WTC11 (cell line): ENCODE measurements around the gene WNT7A. TPM values are rescaled to one million over a fixed set of nuclear protein-coding genes. Genes with fewer than 3 reads are reported as not detected.

Source experiments
- ATAC-seq: fragments of 200-7000 bp; cut with Tn5 transposase; 2 replicates; pipeline ENCODE4 v1.10.0; 2021; ENCODE audit warnings: mild to moderate bottlenecking, moderate library complexity
- CTCF ChIA-PET: fragments of 300-600 bp; sonication (Branson Sonifier 250); formaldehyde crosslinking; loops from one replicate; lab custom pipeline; 2021; ENCODE audit warnings: antibody characterized with exemption; lab: Charles Lee
- POLR2A ChIA-PET: fragments of 350-600 bp; sonication (Branson Sonifier 250); formaldehyde crosslinking; loops from one replicate; lab custom pipeline; 2021; ENCODE audit warnings: antibody characterized with exemption; lab: Charles Lee
- DNase-seq: peaks from one replicate; pipeline ENCODE4 v3.0.0; 2021; ENCODE audit warnings: low spot score
- H3K27ac Mint-ChIP-seq: 2 replicates; pipeline ENCODE4 v1.8.0; 2021; ENCODE audit warnings: mixed read lengths
- H3K27me3 Mint-ChIP-seq: 2 replicates; pipeline ENCODE4 v1.8.0; 2021; ENCODE audit warnings: low read depth, mild to moderate bottlenecking, moderate library complexity, mixed read lengths
- H3K36me3 Mint-ChIP-seq: 2 replicates; pipeline ENCODE4 v1.8.0; 2021; ENCODE audit warnings: mixed read lengths
- H3K4me1 Mint-ChIP-seq: 2 replicates; pipeline ENCODE4 v1.8.0; 2022; ENCODE audit warnings: mixed read lengths
- H3K4me3 Mint-ChIP-seq: 2 replicates; pipeline ENCODE4 v1.8.0; 2021; ENCODE audit warnings: mild to moderate bottlenecking, moderate library complexity, mixed read lengths
- H3K9me3 Mint-ChIP-seq: 2 replicates; pipeline ENCODE4 v1.8.0; 2021; ENCODE audit warnings: mixed read lengths
- ELF4 ChIP-seq: sonication (generic); formaldehyde crosslinking; IDR thresholded peaks from 2 replicates; pipeline ENCODE4 v1.8.1; 2022; ENCODE audit warnings: low read depth, mild to moderate bottlenecking, moderate library complexity, missing genetic modification reagents
- EMX1 ChIP-seq: fragments of 250-450 bp; sonication (Bioruptor Pico); IDR thresholded peaks from 2 replicates; pipeline ENCODE4 v1.8.0; 2021; ENCODE audit warnings: mild to moderate bottlenecking
- ESRRA ChIP-seq: sonication (generic); formaldehyde crosslinking; IDR thresholded peaks from 2 replicates; pipeline ENCODE4 v1.8.1; 2022; ENCODE audit warnings: mild to moderate bottlenecking, missing genetic modification reagents, borderline replicate concordance
- FOXK1 ChIP-seq: sonication (generic); formaldehyde crosslinking; IDR thresholded peaks from 2 replicates; pipeline ENCODE4 v1.8.0; 2022; ENCODE audit warnings: mild to moderate bottlenecking, moderate library complexity, missing genetic modification reagents
- GABPB1 ChIP-seq: sonication (generic); formaldehyde crosslinking; IDR thresholded peaks from 2 replicates; pipeline ENCODE4 v1.8.1; 2023; ENCODE audit warnings: mild to moderate bottlenecking, missing genetic modification reagents
- JUN ChIP-seq: sonication (generic); formaldehyde crosslinking; IDR thresholded peaks from 2 replicates; pipeline ENCODE4 v1.8.0; 2023; ENCODE audit warnings: mild to moderate bottlenecking, missing genetic modification reagents
- NFYB ChIP-seq: sonication (generic); formaldehyde crosslinking; conservative IDR thresholded peaks from 2 replicates; pipeline ENCODE4 v1.8.0; 2022; ENCODE audit warnings: low read depth, missing genetic modification reagents
- NR2C2 ChIP-seq: sonication (generic); formaldehyde crosslinking; IDR thresholded peaks from 2 replicates; pipeline ENCODE4 v1.8.0; 2022; ENCODE audit warnings: mild to moderate bottlenecking, missing genetic modification reagents
- OVOL2 ChIP-seq: fragments of 250-450 bp; sonication (Bioruptor Pico); IDR thresholded peaks from 2 replicates; pipeline ENCODE4 v1.9.0; 2021; ENCODE audit warnings: mild to moderate bottlenecking, borderline replicate concordance
- RORB ChIP-seq: fragments of 250-450 bp; sonication (Bioruptor Pico); IDR thresholded peaks from 2 replicates; pipeline ENCODE4 v1.9.0; 2021; ENCODE audit warnings: mild to moderate bottlenecking
- TCF7 ChIP-seq: sonication (generic); formaldehyde crosslinking; IDR thresholded peaks from 2 replicates; pipeline ENCODE4 v1.8.0; 2022; ENCODE audit warnings: mild to moderate bottlenecking, low read depth, missing genetic modification reagents, moderate library complexity
- ZBTB21 ChIP-seq: sonication (generic); formaldehyde crosslinking; IDR thresholded peaks from 2 replicates; pipeline ENCODE4 v1.8.1; 2023; ENCODE audit warnings: mild to moderate bottlenecking, missing genetic modification reagents, borderline replicate concordance
- ZNF121 ChIP-seq: sonication (generic); formaldehyde crosslinking; IDR thresholded peaks from 2 replicates; pipeline ENCODE4 v1.8.0; 2023; ENCODE audit warnings: missing genetic modification reagents
- ZNF263 ChIP-seq: sonication (generic); formaldehyde crosslinking; IDR thresholded peaks from 2 replicates; pipeline ENCODE4 v1.8.1; 2022; ENCODE audit warnings: low read depth, mild to moderate bottlenecking, moderate library complexity, missing genetic modification reagents
- ZNF317 ChIP-seq: sonication (generic); formaldehyde crosslinking; IDR thresholded peaks from 2 replicates; pipeline ENCODE4 v1.8.1; 2023; ENCODE audit warnings: low read depth, mild to moderate bottlenecking, moderate library complexity, missing genetic modification reagents, borderline replicate concordance
- ZNF416 ChIP-seq: fragments of 250-450 bp; sonication (Bioruptor Pico); IDR thresholded peaks from 2 replicates; pipeline ENCODE4 v1.9.0; 2021; ENCODE audit warnings: mild to moderate bottlenecking, inconsistent platforms
- ZNF423 ChIP-seq: fragments of 250-450 bp; sonication (Bioruptor Pico); IDR thresholded peaks from 2 replicates; pipeline ENCODE4 v2.1.2; 2022; ENCODE audit warnings: mild to moderate bottlenecking, moderate library complexity
- total RNA-seq: library from RNA; stranded (reverse); gene quantifications from 3 replicates; pipeline ENCODE4 v1.2.3, GENCODE V29; 2021
- TF ChIP-seq, protein P1 (sequence below): fragments of 250-450 bp; sonication (Bioruptor Pico); IDR thresholded peaks from 2 replicates; pipeline ENCODE4 v1.9.0; 2021; ENCODE audit warnings: moderate library complexity, mild to moderate bottlenecking, inconsistent platforms, borderline replicate concordance
- TF ChIP-seq, protein P2 (sequence below): sonication (generic); formaldehyde crosslinking; IDR thresholded peaks from 2 replicates; pipeline ENCODE4 v1.8.0; 2022; ENCODE audit warnings: missing genetic modification reagents
- TF ChIP-seq, protein P3 (sequence below): sonication (generic); formaldehyde crosslinking; IDR thresholded peaks from 2 replicates; pipeline ENCODE4 v1.8.1; 2022; ENCODE audit warnings: low read depth, mild to moderate bottlenecking, moderate library complexity, missing genetic modification reagents, borderline replicate concordance

The WNT7A gene
- total RNA-seq, 1 experiment from 2014 or later = 0.04 TPM

DNA sequence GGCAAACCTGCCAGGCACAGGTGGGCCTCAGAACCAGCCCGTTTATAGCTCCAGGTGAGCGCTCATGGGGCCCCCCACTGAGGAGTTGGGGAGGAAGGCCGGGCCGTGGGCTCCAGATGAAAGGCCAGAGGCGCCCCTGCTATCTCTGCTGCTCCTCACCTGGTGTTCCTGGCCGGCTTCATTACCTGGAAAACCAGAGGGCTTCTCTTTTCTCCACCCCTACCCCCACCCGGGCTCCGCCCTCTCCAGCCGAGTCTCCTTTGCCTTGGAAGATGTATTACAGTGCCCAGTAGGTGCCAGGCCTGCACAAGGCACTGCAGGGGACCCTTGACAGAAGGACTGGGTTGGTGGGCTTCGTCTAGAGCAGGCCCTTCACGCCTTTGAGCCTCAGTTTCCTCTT is 111.4 kb downstream of the WNT7A start:
- ATAC-seq (no peak), DNase-seq (no peak)
- Mint-ChIP-seq H3K27me3 (no peaks in the 10 kb centered on the region), H3K4me3 (no peak overlapping the region), H3K36me3 (no peaks in the 10 kb centered on the region), H3K9me3 (no peaks in the 10 kb centered on the region), H3K4me1 (peaks cover 18% of the 10 kb centered on the region), H3K27ac (no peak overlapping the region)
- TF ChIP-seq, protein P1, sequence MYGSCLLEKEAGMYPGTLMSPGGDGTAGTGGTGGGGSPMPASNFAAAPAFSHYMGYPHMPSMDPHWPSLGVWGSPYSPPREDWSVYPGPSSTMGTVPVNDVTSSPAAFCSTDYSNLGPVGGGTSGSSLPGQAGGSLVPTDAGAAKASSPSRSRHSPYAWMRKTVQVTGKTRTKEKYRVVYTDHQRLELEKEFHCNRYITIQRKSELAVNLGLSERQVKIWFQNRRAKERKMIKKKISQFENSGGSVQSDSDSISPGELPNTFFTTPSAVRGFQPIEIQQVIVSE (CRISPR knock-in tag) = no peak
- TF ChIP-seq FOXK1 = no peak
- TF ChIP-seq EMX1 (CRISPR knock-in tag) = no peak
- TF ChIP-seq JUN (CRISPR knock-in tag) = no peak
- TF ChIP-seq ELF4 (CRISPR knock-in tag) = no peak
- no peak for TF ChIP-seq ZNF423 (CRISPR knock-in tag)
- TF ChIP-seq OVOL2 = no peak
- TF ChIP-seq ZNF317 (CRISPR knock-in tag) = no peak
- TF ChIP-seq ZNF416 (CRISPR knock-in tag) = no peak
- TF ChIP-seq NFYB (CRISPR knock-in tag) = no peak
- TF ChIP-seq NR2C2 (CRISPR knock-in tag) = no peak
- no peak for TF ChIP-seq GABPB1 (CRISPR knock-in tag)
- no peak for TF ChIP-seq TCF7 (CRISPR knock-in tag)
- TF ChIP-seq RORB (CRISPR knock-in tag) = no peak
- TF ChIP-seq ZBTB21 (CRISPR knock-in tag) = no peak
- TF ChIP-seq ZNF263 (CRISPR knock-in tag) = no peak
- TF ChIP-seq, protein P2, sequence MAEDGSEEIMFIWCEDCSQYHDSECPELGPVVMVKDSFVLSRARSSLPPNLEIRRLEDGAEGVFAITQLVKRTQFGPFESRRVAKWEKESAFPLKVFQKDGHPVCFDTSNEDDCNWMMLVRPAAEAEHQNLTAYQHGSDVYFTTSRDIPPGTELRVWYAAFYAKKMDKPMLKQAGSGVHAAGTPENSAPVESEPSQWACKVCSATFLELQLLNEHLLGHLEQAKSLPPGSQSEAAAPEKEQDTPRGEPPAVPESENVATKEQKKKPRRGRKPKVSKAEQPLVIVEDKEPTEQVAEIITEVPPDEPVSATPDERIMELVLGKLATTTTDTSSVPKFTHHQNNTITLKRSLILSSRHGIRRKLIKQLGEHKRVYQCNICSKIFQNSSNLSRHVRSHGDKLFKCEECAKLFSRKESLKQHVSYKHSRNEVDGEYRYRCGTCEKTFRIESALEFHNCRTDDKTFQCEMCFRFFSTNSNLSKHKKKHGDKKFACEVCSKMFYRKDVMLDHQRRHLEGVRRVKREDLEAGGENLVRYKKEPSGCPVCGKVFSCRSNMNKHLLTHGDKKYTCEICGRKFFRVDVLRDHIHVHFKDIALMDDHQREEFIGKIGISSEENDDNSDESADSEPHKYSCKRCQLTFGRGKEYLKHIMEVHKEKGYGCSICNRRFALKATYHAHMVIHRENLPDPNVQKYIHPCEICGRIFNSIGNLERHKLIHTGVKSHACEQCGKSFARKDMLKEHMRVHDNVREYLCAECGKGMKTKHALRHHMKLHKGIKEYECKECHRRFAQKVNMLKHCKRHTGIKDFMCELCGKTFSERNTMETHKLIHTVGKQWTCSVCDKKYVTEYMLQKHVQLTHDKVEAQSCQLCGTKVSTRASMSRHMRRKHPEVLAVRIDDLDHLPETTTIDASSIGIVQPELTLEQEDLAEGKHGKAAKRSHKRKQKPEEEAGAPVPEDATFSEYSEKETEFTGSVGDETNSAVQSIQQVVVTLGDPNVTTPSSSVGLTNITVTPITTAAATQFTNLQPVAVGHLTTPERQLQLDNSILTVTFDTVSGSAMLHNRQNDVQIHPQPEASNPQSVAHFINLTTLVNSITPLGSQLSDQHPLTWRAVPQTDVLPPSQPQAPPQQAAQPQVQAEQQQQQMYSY (CRISPR knock-in tag) = no peak
- CTCF ChIA-PET = interaction anchor here (1.0 kb wide), 2 partner anchors 8 to 111 kb away, joined by 3 to 4 read pairs; no protein-coding TSS in a partner anchor
- POLR2A ChIA-PET = no interaction called here

DNA sequence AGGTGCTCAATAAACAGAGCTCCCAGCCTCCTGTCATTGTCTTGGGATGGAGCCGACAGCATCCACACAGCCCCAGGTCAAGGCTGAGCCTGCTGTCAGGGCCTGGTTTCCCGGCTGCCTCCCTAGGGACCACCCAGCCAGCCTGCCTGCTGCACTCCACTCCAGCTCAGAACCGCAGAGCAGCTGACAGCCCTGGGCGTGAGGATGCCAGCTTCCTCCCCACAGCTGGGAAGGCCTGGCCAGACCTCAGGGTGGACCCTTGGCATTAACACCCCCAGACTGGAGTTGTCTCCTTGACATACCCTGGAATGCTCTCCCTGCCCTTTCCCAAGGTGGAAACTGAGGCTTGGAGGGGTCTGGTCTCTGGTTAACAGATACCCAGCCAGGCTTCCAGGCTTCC is 112.0 kb downstream of the WNT7A start:
- DNase-seq (no peak), ATAC-seq (no peak)
- H3K27ac Mint-ChIP-seq = no peak overlapping the region
- H3K4me3 Mint-ChIP-seq = no peak overlapping the region
- peaks cover 18% of the 10 kb centered on the region for H3K4me1 Mint-ChIP-seq
- CTCF ChIA-PET = interaction anchor here (0.7 to 1.1 kb wide), 4 partner anchors 8 to 112 kb away, joined by 3 to 4 read pairs (median 3); partner anchors contain the start of gene WNT7A
- peaks cover 5% of the 10 kb centered on the region for H3K9me3 Mint-ChIP-seq
- H3K27me3 Mint-ChIP-seq = no peaks in the 10 kb centered on the region
- H3K36me3 Mint-ChIP-seq = no peaks in the 10 kb centered on the region
- TF ChIP-seq, protein P3, sequence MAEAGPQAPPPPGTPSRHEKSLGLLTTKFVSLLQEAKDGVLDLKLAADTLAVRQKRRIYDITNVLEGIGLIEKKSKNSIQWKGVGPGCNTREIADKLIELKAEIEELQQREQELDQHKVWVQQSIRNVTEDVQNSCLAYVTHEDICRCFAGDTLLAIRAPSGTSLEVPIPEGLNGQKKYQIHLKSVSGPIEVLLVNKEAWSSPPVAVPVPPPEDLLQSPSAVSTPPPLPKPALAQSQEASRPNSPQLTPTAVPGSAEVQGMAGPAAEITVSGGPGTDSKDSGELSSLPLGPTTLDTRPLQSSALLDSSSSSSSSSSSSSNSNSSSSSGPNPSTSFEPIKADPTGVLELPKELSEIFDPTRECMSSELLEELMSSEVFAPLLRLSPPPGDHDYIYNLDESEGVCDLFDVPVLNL (CRISPR knock-in tag) = no peak
- no peak for TF ChIP-seq ESRRA
- no peak for TF ChIP-seq ZNF121 (CRISPR knock-in tag)
- TF ChIP-seq, all 79 proteins: peak for 0
- POLR2A ChIA-PET = no interaction called here
